ENCODE results near the gene LCP2.
A peak's percentile ranks its signal among the peaks of the same experiment; 100 is the strongest.

LCP2 gene

DNA sequence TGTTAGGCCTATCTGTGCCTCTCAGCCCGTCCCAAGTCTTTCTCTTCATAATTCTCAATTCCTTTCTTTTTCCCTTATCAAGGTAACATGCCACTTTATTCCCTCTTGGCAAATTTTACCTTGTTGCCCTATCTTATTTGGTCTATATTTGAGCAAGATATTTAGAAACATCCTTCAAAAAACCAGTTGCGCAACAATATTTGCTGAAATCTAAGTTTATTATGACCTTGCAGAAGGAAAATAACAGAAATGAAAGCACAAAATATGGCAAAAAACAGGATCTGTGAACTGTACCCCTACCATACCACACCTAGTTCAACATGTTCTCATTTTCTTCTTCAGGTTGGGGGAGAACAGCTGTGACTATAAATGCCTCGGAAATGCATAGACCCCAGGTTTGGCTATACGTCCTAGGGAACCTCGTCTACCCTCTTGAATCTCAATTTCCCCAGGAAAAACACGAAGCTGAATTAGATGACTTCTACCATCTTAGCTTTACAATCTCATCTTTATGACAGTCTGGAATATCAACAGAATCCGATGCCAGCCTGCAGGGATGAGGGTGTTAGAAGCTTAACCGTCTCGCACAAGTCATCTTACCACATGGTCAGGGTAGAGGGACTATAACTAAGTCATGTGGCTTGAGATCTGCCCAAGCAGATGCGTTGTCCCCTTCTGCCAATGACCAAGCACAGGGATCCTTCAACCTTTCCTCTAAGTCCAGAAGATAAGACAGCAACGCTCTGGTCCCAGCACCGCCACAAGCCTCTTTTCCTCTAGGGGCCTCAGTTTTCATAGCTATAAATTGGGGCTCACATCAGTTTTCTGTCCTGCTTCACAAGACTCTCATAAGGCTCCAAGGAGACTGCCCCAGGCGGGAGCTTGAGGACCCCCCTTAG is 1.3 kb downstream of the LCP2 start:
- DNase-seq (ENCODE audit: low read depth in 2 of 2) = no peak

- DNase-seq (ENCODE audit: low read depth in 2 of 2) = no peak
These were observed 3.0 kb downstream of the LCP2 start for GRCh38 chr5:170294556-170294955.

- no peak for DNase-seq (ENCODE audit: low read depth in 2 of 2)
These were observed 3.5 kb downstream of the LCP2 start for GRCh38 chr5:170294057-170294456.

GRCh38 chr5:170293273-170293672 is 4.3 kb downstream of the LCP2 start:
- DNase-seq (ENCODE audit: low read depth in 2 of 2) = no peak

- no peak for DNase-seq (ENCODE audit: low read depth in 2 of 2)
These were observed 5.1 kb downstream of the LCP2 start for GRCh38 chr5:170292179-170293104.

DNA sequence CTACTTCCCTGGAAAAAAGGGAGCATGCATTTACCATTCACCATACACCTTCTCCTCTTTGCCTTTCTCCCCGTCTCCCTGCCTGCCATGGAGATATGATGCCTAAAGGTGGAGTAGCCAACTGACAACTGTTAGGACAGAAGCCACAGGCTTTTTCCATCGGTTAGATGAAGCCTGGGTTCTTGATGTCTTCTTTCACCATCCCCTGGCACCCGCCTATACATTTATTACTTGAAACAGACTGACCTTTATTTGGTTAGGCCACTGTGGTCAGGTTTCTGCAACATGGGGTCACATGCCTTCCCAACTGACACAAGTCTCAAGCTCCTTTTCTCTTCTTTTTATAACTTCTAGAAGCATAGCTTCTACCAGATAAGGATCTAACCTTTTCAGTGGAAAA is 7.1 kb downstream of the LCP2 start:
- no peak for DNase-seq (ENCODE audit: low read depth in 2 of 2)

- DNase-seq (ENCODE audit: low read depth in 2 of 2) = no peak
These were observed 7.8 kb downstream of the LCP2 start for GRCh38 chr5:170289764-170290163.

GRCh38 chr5:170289121-170289520 is 8.5 kb downstream of the LCP2 start:
- no peak for DNase-seq (ENCODE audit: low read depth in 2 of 2)

- DNase-seq (ENCODE audit: low read depth in 2 of 2) = no peak
These were observed 9.0 kb downstream of the LCP2 start for GRCh38 chr5:170288551-170288950.

DNA sequence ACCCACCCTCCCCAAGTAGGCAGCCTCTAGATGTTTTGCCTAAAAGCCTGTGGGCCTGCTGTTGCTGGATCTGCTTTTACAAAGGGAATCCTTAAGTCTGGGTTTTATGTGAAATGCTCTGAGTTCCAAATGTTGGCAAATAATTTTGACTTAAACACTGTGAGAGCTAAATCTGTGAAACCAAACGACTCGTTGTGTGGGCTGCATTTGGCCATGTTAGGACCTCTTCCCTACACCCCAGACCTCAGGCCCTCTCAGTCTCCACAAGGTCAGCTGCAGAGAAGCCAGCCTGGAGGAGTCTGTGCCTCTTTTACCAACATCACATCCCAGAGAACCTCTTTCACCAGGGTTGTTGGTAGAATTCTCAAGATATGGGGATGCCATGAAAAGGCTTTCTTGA is 9.4 kb downstream of the LCP2 start:
- no peak for DNase-seq (ENCODE audit: low read depth in 2 of 2)

DNA sequence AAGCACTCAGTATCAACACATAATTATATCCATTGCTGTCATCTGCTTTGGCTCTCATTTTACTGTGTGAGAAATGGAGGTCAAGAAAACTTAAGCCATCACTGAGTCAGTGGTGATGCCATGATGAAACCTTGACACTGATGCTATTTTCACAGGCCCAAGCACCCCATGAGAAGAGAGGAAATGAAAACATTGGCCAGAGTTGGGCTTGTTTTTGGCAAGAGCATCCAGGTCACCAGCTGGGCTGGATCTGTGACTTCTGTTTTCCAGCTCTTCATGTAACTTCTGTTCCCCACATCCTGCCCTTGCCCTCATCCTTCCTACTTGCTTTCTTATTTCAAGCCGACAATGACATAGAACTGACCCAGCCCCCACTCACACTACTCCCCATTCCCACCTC is 10.0 kb downstream of the LCP2 start:
- no peak for DNase-seq (ENCODE audit: low read depth in 2 of 2)

- no peak for DNase-seq (ENCODE audit: low read depth in 2 of 2)
These were observed 11.1 kb downstream of the LCP2 start for GRCh38 chr5:170286386-170286925.

GRCh38 chr5:170285181-170285580 is 12.4 kb downstream of the LCP2 start:
- DNase-seq (ENCODE audit: low read depth in 2 of 2) = no peak

GRCh38 chr5:170284231-170284630 is 13.3 kb downstream of the LCP2 start:
- DNase-seq (ENCODE audit: low read depth in 2 of 2) = no peak

- no peak for DNase-seq (ENCODE audit: low read depth in 2 of 2)
These were observed 14.3 kb downstream of the LCP2 start for GRCh38 chr5:170283296-170283695.

DNA sequence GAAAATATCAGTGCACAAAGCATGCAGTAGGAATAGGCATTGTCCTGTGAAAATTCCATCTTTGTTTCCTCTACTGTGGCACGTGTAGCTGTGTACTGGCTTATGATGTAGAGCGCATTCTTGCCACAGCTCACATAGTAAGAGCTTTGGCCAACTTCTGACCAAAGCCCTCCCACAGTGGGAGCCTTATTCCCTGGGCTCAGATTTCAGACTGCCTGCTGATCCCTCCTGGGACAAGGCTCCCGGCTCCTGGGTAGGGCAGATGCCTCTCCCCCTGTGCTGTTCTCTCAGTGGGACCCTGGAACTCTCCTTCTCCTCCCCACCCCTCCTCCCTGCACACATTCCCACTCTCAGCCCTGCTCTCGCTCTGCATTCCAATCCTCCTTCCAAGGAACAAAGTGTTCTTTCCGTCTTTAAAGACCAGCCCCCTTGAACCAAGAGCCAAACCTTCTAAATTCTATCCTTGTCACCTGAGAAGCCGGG is 17.5 kb downstream of the LCP2 start:
- no peak for DNase-seq (ENCODE audit: low read depth in 2 of 2)

GRCh38 chr5:170279459-170279817 is 18.1 kb downstream of the LCP2 start:
- no peak for DNase-seq (ENCODE audit: low read depth in 2 of 2)

DNA sequence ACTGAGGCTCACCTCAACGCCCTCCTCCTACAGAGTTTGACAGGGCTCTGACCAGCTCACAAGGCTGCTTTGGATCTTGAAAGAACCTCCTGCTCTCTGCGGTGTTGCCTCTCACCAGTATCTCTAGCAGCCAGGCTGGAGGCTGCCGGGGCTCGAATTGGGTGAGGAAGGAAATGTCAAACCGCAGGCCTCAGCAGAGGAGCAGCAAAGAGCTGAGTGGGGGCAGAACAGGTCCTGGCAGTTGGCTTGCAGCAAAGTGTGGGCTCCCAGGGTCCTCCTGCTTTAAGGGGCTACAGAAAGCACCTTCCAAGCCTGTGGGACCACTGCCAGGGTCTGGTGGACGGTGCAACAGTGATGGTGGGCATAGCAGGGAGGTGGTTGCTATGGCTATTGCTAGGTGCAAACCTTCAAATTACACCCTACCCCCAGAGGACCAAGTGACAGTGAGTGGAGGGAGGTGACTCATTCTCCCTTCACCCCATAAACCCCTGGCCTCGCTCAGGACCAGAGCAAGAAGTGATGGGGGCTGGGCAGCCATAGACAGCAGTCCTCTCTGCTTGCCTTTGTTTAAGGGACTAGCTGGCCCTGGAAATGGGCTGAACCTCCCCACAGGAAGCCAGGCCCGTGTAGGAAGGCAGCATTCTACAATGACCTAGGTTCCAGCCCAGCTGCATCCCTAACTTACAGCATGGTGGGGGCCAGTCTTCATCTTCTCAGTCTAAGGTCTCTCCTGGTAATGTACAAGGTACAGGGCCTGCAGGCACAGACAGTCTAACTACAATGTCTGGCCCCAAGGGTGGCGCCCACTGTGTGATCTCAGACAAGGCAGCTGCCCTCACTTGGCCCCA is 18.7 kb downstream of the LCP2 start:
- DNase-seq (ENCODE audit: low read depth in 2 of 2) = peak; percentile 63 to 81

DNA sequence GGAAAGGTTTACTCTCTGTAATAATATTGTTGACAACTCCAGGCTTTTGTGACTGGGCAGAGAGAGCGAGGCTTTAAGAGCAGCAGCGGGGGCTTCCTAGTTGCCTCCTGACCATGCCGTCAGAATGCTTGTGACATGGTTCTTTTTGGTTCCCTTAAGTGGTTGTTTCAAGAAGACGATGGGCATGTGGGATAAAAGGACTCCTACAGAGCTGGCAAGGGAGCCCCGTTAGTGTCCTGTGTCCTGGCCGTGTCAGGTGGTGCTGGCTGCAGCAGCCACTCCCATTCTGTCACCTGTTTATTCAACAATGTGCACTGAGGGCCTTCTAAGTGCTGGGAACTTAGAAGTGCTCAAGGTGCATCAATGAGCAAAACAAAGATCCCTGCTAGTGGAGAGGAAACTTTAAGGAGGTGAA is 19.7 kb downstream of the LCP2 start:
- DNase-seq (ENCODE audit: low read depth in 2 of 2) = no peak

DNA sequence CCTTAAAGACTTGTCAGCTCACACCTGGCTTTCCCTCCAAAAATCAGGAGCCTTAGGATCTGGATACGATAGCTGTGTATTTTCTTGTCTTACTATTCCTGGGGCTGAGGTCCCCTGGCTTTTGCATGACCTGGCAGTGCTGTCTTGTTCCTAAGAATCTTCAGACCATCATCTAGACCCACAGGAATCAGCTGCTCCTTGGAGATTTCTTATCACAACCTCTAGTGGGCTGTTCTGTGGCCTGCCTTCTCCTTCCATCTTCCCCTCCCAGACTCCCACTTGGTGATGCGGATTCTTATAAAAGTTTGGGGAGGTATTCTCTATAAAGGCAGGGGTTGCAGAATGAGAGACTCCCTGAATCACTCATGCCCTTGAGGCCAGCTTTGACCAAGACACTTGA is 21.4 kb downstream of the LCP2 start:
- no peak for DNase-seq (ENCODE audit: low read depth in 2 of 2)

GRCh38 chr5:170275376-170275994 is 22.1 kb downstream of the LCP2 start:
- DNase-seq (ENCODE audit: low read depth in 2 of 2) = no peak
